Activated CD8-positive, alpha-beta memory T cell treated with anti-CD3 and anti-CD28 coated beads, Interleukin-2, amount 50 U/mL, for 24 hours (primary cell): ENCODE results near the gene GATA3.

Experiments
- DNase-seq: peaks from one replicate; pipeline ENCODE4 v3.0.0-alpha.2; 2020; ENCODE audit errors: extremely low read depth

The GATA3 gene

GRCh38 chr10:8100366-8100765, 45.9 kb downstream of the GATA3 start:
- no peak for DNase-seq

GRCh38 chr10:8102708-8103401, 48.4 kb downstream of the GATA3 start:
- no peak for DNase-seq

- no peak for DNase-seq
Observed at GRCh38 chr10:8103543-8103942, 49.1 kb downstream of the GATA3 start.

- DNase-seq, result no peak
Observed at GRCh38 chr10:8104005-8104404, 49.5 kb downstream of the GATA3 start.

GRCh38 chr10:8104721-8105120, 50.2 kb downstream of the GATA3 start:
- no peak for DNase-seq

- no peak for DNase-seq
Observed at GRCh38 chr10:8105932-8106331, 51.4 kb downstream of the GATA3 start.

GRCh38 chr10:8112230-8112905, 57.9 kb downstream of the GATA3 start:
- DNase-seq, result no peak

- no peak for DNase-seq
Observed at GRCh38 chr10:8112942-8113442, 58.5 kb downstream of the GATA3 start.

GRCh38 chr10:8113616-8114015, 59.1 kb downstream of the GATA3 start:
- DNase-seq, result no peak

GRCh38 chr10:8114741-8115617, 60.5 kb downstream of the GATA3 start:
- no peak for DNase-seq

- no peak for DNase-seq
Observed at GRCh38 chr10:8115618-8115980, 61.1 kb downstream of the GATA3 start.

GRCh38 chr10:8116474-8116873, 62.0 kb downstream of the GATA3 start:
- no peak for DNase-seq

- no peak for DNase-seq
Observed at GRCh38 chr10:8116926-8117493, 62.5 kb downstream of the GATA3 start.

GRCh38 chr10:8121201-8121890, 66.9 kb downstream of the GATA3 start:
- no peak for DNase-seq

- no peak for DNase-seq
Observed at GRCh38 chr10:8122611-8123369, 68.3 kb downstream of the GATA3 start.

GRCh38 chr10:8124436-8124835, 69.9 kb downstream of the GATA3 start:
- DNase-seq, result no peak
